Esophagus muscularis mucosa (tissue), 4 donors: ENCODE results near the gene ALPK3. TPM values are rescaled to one million over a fixed set of nuclear protein-coding genes. Genes with fewer than 3 reads are reported as not detected.
A peak's percentile ranks its signal among the peaks of the same experiment; 100 is the strongest.

Experiments
- DNase-seq: peaks from one replicate; pipeline ENCODE4 v3.0.0-alpha.2; 2017; ENCODE audit errors: extremely low spot score
- H3K27ac ChIP-seq, 4 donors: fragments of 200-600 bp; sonication (generic); replicated peaks in 1 of 4; 1 replicate in 3 of 4; 2 replicates in 1 of 4; pipeline ENCODE4 v1.5.1; 2016 to 2019; ENCODE audit warnings: mild to moderate bottlenecking in 1 of 4
- H3K27me3 ChIP-seq, 4 donors: fragments of 200-600 bp; sonication (generic); one replicate each; pipeline versions ENCODE4 v1.5.1 to v1.6.0; 2016 to 2019
- H3K36me3 ChIP-seq, 4 donors: fragments of 200-600 bp; sonication (generic); one replicate each; pipeline ENCODE4 v1.5.1; 2016 to 2019
- H3K4me1 ChIP-seq, 4 donors: fragments of 200-600 bp; sonication (generic); one replicate each; pipeline ENCODE4 v1.5.1; 2016 to 2019
- H3K4me3 ChIP-seq, 4 donors: fragments of 200-600 bp; sonication (generic); 1 replicate in 2 of 4; 2 replicates in 2 of 4; pipeline ENCODE4 v1.5.1; 2016 to 2019; ENCODE audit warnings: mild to moderate bottlenecking in 4 of 4, moderate library complexity in 1 of 4
- H3K9me3 ChIP-seq, 4 donors: fragments of 200-600 bp; sonication (generic); 1 replicate in 3 of 4; 2 replicates in 1 of 4; pipeline ENCODE4 v1.5.1; 2016 to 2019
- EP300 ChIP-seq: sonication (generic); formaldehyde crosslinking; IDR thresholded peaks from one replicate; pipeline ENCODE4 v1.6.1; 2017; ENCODE audit warnings: antibody characterized with exemption
- POLR2A ChIP-seq: fragments of 450-650 bp; IDR thresholded peaks from one replicate; pipeline ENCODE4 v1.6.1; 2017; ENCODE audit warnings: antibody characterized with exemption, moderate library complexity, mild to moderate bottlenecking, low read depth
- POLR2AphosphoS5 ChIP-seq, 2 donors: sonication (generic); formaldehyde crosslinking; IDR thresholded peaks; one replicate each; pipeline ENCODE4 v1.6.1; 2017; ENCODE audit warnings: antibody characterized with exemption in 2 of 2
- WGBS: methylation state at CpG from one replicate; pipeline ENCODE4 v1.1.5; 2018; 5-methylcytosine and 5-hydroxymethylcytosine counted together
- intact Hi-C: fragments of 100-400 bp; cut with DNase I; formaldehyde crosslinking; loops from one replicate; pipeline ENCODE4 v1.15.1; 2023
- total RNA-seq, 4 donors: library from RNA; depleted of rRNA; stranded (reverse); fragments of >200 nt; gene quantifications; one replicate each; pipeline versions ENCODE4 v1.1.0 to v1.2.1, GENCODE V29; 2016
- TF ChIP-seq, protein P1 (sequence below), 3 experiments: fragments of 200-600 bp in 2 of 3; fragments of 450-650 bp in 1 of 3; sonication (generic) in 2 of 3; IDR thresholded peaks; one replicate each; pipeline ENCODE4 v1.5.1; 2017 to 2019; ENCODE audit warnings: antibody characterized with exemption in 3 of 3, mild to moderate bottlenecking in 2 of 3, moderate library complexity in 1 of 3

Gene ALPK3
- total RNA-seq, 4 donors from 2014 or later, result 9.1 to 21.5 (median 16.2) TPM

DNA sequence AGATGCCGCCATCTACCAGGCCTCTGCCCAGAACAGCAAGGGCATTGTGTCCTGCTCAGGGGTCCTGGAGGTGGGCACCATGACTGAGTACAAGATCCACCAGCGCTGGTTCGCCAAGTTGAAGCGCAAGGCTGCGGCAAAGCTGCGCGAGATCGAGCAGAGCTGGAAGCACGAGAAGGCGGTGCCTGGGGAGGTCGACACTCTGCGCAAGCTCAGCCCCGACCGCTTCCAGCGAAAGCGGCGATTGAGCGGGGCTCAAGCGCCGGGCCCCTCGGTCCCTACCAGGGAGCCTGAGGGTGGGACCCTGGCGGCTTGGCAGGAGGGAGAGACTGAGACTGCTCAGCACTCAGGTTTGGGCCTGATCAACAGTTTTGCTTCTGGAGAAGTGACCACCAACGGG lies 22.6 kb downstream of the ALPK3 start:
- Histone ChIP-seq H3K4me3 (no peak overlapping the region), H3K27me3 (no peaks in the 10 kb centered on the region), H3K36me3 (peaks cover 0 to 19% (median 6%) of the 10 kb centered on the region in 4 donors), H3K27ac (peak overlapping the region; percentile 80 to 81 (median 80)), H3K9me3 (no peaks in the 10 kb centered on the region), H3K4me1 (peaks cover 36 to 54% (median 49%) of the 10 kb centered on the region in 4 donors)
- TF ChIP-seq POLR2AphosphoS5 (IDR thresholded peaks at IDR 0.05) (no peak), EP300 (no peak), POLR2A (no peak)
- TF ChIP-seq, protein P1, sequence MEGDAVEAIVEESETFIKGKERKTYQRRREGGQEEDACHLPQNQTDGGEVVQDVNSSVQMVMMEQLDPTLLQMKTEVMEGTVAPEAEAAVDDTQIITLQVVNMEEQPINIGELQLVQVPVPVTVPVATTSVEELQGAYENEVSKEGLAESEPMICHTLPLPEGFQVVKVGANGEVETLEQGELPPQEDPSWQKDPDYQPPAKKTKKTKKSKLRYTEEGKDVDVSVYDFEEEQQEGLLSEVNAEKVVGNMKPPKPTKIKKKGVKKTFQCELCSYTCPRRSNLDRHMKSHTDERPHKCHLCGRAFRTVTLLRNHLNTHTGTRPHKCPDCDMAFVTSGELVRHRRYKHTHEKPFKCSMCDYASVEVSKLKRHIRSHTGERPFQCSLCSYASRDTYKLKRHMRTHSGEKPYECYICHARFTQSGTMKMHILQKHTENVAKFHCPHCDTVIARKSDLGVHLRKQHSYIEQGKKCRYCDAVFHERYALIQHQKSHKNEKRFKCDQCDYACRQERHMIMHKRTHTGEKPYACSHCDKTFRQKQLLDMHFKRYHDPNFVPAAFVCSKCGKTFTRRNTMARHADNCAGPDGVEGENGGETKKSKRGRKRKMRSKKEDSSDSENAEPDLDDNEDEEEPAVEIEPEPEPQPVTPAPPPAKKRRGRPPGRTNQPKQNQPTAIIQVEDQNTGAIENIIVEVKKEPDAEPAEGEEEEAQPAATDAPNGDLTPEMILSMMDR (IDR thresholded peaks at IDR 0.05), result no peak
- 96% methylated on average over 23 of the region's 23 CpGs for WGBS
- intact Hi-C loops, result no loop called here
- no peak for DNase-seq

DNA sequence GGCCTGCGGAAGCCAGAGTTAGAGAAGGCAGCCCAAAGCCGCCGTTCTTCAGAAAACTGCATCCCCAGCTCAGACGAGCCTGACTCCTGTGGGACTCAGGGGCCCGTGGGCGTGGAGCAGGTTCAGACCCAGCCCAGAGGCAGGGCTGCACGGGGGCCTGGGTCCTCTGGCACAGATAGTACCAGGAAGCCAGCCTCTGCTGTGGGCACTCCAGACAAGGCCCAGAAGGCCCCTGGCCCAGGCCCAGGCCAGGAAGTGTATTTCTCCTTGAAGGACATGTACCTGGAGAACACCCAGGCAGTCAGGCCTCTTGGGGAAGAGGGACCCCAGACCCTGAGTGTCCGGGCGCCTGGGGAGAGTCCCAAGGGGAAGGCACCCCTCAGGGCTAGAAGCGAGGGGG lies 23.1 kb downstream of the ALPK3 start:
- H3K4me3 ChIP-seq, result no peak overlapping the region
- WGBS, result 87% methylated on average over 9 of the region's 10 CpGs
- peaks cover 0 to 17% (median 4%) of the 10 kb centered on the region in 4 donors for H3K36me3 ChIP-seq
- peak overlapping the region; percentile 80 to 81 (median 80) for H3K27ac ChIP-seq
- H3K27me3 ChIP-seq, result no peaks in the 10 kb centered on the region
- intact Hi-C loops, result no loop called here
- no peaks in the 10 kb centered on the region for H3K9me3 ChIP-seq
- DNase-seq, result no peak
- peaks cover 42 to 54% (median 47%) of the 10 kb centered on the region in 4 donors for H3K4me1 ChIP-seq
- TF ChIP-seq POLR2AphosphoS5 (IDR thresholded peaks at IDR 0.05) (no peak), POLR2A (no peak), EP300 (no peak)
- TF ChIP-seq, protein P1 (IDR thresholded peaks at IDR 0.05), result no peak

DNA sequence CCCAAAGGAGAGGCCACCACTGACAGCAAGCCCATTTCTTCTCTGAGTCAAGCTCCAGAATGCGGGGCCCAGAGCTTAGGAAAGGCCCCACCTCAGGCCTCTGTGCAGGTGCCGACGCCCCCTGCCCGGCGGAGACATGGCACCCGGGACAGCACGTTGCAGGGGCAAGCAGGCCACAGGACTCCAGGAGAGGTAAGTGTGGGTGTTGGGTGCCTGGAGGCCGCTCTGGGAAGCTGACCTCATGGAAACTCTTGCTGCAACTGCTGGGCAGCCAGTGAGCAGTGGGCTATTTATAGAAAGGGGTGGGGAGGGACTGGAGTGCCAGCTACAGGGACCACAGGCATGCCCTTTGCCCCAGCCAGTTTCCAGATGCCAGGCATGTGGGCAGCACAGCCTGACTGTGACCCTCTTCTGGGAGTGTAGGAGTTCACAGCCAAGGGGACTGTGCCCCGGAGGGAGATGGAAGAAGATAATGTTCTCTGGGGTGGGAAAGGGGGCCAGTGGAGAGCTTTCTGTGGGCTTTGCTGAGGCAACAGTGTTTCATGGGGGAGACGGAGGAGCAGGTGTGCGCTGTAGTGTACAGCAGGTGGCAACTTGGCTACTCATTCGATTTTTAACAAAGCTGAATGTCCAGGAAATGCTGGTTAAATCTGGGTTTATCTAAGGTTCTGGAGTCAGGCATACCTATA lies 23.7 kb downstream of the ALPK3 start:
- intact Hi-C loops, result no loop called here
- H3K27me3 ChIP-seq, result no peaks in the 10 kb centered on the region
- H3K9me3 ChIP-seq, result no peaks in the 10 kb centered on the region
- no peak for DNase-seq
- 71% methylated on average over 10 of the region's 12 CpGs for WGBS
- TF ChIP-seq POLR2AphosphoS5 (IDR thresholded peaks at IDR 0.05) (peak; percentile 79 to 85), EP300 (peak; percentile 58), POLR2A (peak; percentile 26)
- TF ChIP-seq, protein P1 (IDR thresholded peaks at IDR 0.05), result no peak
- H3K36me3 ChIP-seq, result peaks cover 0 to 17% (median 4%) of the 10 kb centered on the region in 4 donors
- peak overlapping the region; percentile 80 to 81 (median 80) for H3K27ac ChIP-seq
- no peak overlapping the region for H3K4me3 ChIP-seq
- H3K4me1 ChIP-seq, result peaks cover 41 to 54% (median 48%) of the 10 kb centered on the region in 4 donors

DNA sequence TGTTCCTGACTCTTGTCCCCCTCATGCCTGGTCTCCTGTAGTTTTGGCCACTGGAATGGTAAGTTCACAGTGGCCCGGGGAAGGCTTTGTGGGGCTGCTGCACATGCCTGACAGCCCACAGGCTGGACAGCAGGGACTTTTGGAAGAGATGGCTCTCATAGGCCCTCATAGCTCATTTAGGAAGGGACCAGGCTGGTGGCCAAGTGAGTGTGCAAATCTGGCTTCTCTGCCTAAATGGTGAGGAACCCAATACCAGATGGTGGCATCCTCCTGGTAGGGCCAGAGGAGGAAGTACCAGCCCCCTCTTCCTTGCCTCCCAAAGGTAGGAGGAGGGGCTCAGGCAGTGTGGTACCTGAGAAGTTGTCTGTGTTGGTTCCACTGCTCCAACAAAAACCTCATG lies 25.6 kb downstream of the ALPK3 start:
- Histone ChIP-seq H3K27me3 (no peaks in the 10 kb centered on the region), H3K4me1 (peaks cover 30 to 48% (median 46%) of the 10 kb centered on the region in 4 donors), H3K27ac (peak overlapping the region in 2 of 4 donors; percentile 16 to 40), H3K9me3 (no peaks in the 10 kb centered on the region), H3K36me3 (peaks cover 0 to 17% (median 4%) of the 10 kb centered on the region in 4 donors), H3K4me3 (no peak overlapping the region)
- WGBS, result 100% methylated on average over 1 of the region's 1 CpG
- intact Hi-C loops, result no loop called here
- no peak for DNase-seq
- TF ChIP-seq, protein P1 (IDR thresholded peaks at IDR 0.05), result no peak
- TF ChIP-seq POLR2AphosphoS5 (IDR thresholded peaks at IDR 0.05), result no peak
- no peak for TF ChIP-seq EP300
- TF ChIP-seq POLR2A, result no peak
